CD4-positive, alpha-beta T cell treated with Interleukin-15 for 4 hours (primary cell): ENCODE data around the gene USP26.
"Not testable (repeated sequence)": the region's sequence is repeated elsewhere in the genome, so short reads cannot be mapped to it uniquely, and the experiment has no call there.

Experiments
- DNase-seq: peaks from one replicate; pipeline ENCODE4 v3.0.0-alpha.2; 2020; ENCODE audit warnings: low spot score

The USP26 gene

DNA sequence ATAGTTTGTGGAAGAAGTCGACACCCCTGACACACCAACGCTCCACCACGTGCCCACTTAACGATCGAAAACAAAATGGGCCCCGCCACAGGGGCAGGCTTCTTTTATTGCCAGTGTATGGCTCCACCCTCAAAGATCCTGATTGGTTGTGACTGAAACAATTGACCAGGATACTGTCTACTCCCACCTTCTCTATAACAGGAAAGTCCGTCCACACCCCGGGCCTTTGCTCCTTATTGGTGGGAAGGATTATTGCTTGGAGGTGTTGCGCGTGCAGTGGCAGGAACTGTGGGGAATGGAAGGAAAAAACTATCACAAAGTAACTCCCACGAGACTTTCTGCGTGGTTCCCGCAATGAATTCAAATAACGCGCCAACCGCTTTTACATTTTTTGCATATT is at the start of gene USP26:
Gene USP26, minus strand, starts transcription at position 79 of the 400 bp plus-strand sequence. CDS start 68,889 bp downstream, outside the sequence.
- DNase-seq = no peak

GRCh38 chrX:133134282-133134681 is 37.4 kb upstream of the USP26 start:
- no peak for DNase-seq

GRCh38 chrX:133120406-133120805 is 23.5 kb upstream of the USP26 start:
- no peak for DNase-seq

GRCh38 chrX:133094098-133094731 is 2.7 kb downstream of the USP26 start:
- DNase-seq = no peak

DNA sequence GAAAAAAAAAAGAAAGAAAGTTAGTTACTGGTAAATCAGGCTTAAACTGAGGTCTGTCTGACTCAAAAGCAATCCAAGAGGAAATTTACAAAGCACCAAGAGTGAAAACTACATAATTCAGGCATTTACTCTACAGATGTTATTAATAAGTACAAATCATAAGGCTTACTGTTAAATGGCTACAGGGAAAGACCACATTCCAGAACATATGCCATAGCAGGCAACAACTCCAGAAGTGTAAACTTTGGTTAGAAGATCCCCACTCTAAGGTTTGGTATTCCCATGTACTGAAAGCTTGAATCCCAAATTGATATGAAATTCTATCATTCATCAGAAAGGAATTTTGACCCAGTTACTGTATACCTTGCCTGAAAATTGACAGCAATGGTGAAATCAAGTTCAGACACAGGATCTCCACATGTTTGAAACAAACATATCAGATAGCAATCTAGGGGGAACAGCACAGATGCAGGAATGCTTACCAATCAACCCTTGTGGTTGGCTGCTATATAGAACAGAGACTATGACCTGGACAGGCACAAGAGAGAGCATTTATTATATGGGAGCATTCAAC is 6.6 kb downstream of the USP26 start:
- no peak for DNase-seq

GRCh38 chrX:133089411-133089810 is 7.5 kb downstream of the USP26 start:
- DNase-seq = no peak

DNA sequence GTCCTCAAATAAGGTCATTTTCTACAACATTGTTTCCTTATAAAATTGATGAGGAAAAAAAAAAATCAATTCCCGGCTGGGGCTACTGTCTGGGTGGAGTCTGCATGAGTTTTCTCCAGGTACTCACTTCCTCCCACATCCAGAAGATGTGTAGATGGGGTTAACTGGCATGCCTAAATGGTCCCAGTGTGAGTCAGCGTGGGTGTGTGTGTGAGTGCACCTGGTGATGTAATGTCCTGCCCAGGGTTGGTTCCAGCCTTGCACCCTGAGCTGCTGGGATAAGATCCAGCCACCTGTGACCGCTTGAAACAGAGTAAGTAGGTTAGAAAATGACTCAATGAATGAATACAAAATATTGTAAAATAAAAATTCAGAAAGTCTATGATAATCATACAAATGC is 11.1 kb downstream of the USP26 start:
- DNase-seq = no peak

GRCh38 chrX:133085056-133085455 is 11.9 kb downstream of the USP26 start:
- not testable (repeated sequence) for DNase-seq

DNA sequence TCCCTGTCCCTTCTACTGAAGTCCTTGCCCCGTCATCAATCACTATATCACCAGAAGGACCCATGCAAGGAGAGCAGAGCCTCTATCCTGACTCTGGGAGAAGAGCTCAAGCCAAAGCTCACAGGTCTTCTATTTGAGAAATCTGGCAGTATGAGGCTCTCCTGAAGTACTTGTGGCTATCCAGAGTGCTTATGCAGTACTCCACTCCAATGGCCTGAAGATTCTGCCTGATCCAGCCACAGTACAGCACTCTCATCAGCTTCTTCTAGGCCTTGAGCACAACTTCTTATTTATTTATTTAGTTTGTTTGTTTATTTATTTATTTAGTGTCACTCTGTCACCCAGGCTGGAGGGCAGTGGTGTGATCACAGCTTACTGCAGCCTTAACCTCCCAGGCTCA is 13.0 kb downstream of the USP26 start:
- no peak for DNase-seq

- DNase-seq = no peak
Observed at GRCh38 chrX:133081990-133082389, 14.9 kb downstream of the USP26 start.

DNA sequence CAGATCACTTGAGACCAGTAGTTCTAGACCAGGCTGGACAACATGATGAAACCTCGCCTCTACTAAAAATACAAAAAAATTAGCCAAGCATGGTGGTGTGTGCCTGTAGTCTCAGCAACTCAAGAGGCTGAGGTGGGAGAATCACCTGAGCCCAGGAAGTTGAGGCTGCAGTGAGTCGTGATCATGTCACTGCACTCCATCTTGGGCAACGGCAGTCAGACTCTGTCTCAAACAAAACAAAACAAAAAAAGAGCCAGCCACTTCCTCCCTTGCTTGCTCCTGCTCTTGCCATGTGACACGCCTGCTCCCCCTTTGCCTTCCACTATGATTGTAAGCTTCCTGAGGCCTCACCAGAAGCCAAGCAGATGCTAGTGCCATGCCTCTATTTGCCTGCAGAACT is 19.1 kb downstream of the USP26 start:
- DNase-seq = not testable (repeated sequence)

- no peak for DNase-seq
Observed at GRCh38 chrX:133072566-133072965, 24.3 kb downstream of the USP26 start.

GRCh38 chrX:133068461-133068860 is 28.4 kb downstream of the USP26 start:
- no peak for DNase-seq

DNA sequence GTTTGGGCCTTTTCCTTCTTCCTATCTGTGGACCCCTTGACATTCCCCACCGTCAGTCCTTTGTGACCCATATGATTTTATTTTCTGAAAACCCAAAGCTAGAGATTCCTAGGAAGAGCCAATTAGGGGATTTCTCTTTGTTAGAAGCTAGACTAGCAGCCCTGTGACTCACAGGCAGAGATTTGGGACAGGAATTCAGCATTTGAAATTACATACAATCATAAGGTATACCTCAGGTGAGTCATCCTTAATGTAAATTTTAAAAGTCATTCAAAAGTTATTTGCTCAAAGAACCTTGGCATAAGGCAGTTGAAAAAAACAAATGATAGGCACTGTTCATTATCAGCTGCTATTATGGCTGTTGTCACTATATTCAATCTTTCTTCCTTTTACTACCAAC is 40.6 kb downstream of the USP26 start:
- DNase-seq = no peak

DNA sequence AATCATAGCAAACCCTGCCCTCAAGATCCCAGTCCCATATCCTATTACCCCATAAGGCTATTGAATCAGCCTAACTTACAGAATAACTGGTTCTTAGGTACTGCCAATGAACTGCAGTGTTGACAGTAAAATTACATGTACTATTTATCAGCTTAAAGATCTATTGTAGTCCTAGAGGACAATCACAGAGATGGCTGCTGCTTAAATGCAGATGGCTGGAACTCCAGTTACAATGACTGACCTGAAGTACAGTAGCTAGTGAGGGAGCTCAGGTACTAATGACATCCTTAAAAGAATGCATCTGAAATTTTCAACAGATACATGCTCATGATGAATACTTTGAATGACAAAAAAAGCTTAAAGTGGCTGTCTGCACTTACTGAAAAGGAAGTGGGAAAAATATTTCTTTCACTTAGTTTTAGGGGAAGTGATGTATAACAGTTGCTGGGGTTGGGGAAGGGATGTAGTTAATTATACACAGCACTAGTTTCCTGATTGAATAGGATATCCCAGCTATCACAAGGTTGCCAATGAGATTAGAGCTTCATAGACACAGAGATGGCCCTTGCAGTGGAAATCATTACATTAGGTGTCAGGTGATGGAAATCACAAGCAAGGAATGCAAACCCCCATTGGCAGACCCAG is 42.0 kb downstream of the USP26 start:
- DNase-seq = no peak

GRCh38 chrX:133053861-133054598 is 42.9 kb downstream of the USP26 start:
- no peak for DNase-seq

- no peak for DNase-seq
Observed at GRCh38 chrX:133048751-133049150, 48.2 kb downstream of the USP26 start.

- DNase-seq = no peak
Observed at GRCh38 chrX:133046601-133047000, 50.3 kb downstream of the USP26 start.

GRCh38 chrX:133045986-133046385 is 50.9 kb downstream of the USP26 start:
- no peak for DNase-seq

- not testable (repeated sequence) for DNase-seq
Observed at GRCh38 chrX:133044145-133044786, 52.6 kb downstream of the USP26 start.

DNA sequence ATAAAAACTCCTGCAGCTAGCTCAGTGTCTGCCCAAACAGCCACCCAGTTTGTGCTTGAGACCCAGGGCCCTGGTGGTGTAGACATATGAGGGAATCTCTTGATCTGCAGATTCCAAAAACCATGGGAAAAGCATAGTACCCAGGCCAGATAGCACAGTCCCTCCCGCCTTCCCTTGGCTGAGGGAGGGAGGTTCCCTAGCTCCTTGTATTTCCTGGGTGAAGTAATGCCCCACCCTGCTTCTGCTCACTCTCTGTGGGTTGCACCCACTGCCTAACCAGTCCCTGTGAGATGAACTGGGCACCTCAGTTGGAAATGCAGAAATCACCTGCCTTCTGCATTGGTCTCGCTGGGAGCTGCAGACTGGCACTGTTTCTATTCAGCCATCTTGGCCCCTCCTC is 54.6 kb downstream of the USP26 start:
- no peak for DNase-seq

DNA sequence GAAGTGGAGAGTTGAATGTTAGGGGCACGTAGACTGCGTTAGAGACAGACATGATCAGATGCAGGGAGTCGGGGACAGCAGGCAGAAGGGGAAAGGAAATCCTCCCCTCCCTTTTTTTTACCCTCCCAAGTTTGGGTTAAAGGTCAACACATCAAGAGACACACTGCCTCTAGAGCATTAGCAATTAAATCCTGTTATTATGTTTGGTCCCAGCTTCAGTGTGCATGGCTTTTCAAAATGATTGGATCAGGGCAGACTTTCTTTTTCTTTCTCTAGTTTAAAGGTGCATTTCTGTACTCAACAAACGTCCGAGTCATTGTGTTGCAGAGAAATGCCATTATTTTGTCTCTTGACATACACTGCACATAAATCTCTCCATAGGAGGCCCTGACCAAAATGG is 63.9 kb downstream of the USP26 start:
- DNase-seq = no peak
